T-cell (primary cell): ENCODE results near the gene FKTN. TPM values are rescaled to one million over a fixed set of nuclear protein-coding genes. Genes with fewer than 3 reads are reported as not detected.

Experiments used
- ATAC-seq, 4 experiments: fragments of 200-7000 bp in 3 of 4; fragments of 150-1000 bp in 1 of 4; cut with Tn5 transposase; replicated peaks in 1 of 4; 1 replicate in 3 of 4; 2 replicates in 1 of 4; pipeline ENCODE4 v1.10.0; 2021; ENCODE audit warnings: moderate library complexity in 3 of 4, mild to moderate bottlenecking in 2 of 4, moderate number of reproducible peaks in 1 of 4
- CTCF ChIA-PET, 2 donors: fragments of 300-600 bp; sonication (Branson Sonifier 250); formaldehyde crosslinking; loops; one replicate each; lab custom pipeline; 2022; ENCODE audit warnings: antibody characterized with exemption in 2 of 2; lab: Charles Lee
- POLR2A ChIA-PET, 2 donors: fragments of 300-600 bp; sonication (Branson Sonifier 250); formaldehyde crosslinking; loops; one replicate each; lab custom pipeline; 2022; ENCODE audit warnings: antibody characterized with exemption in 2 of 2; lab: Charles Lee
- DNase-seq, 35 experiments: peaks; one replicate each; pipeline versions ENCODE4 v3.0.0 to v3.0.0-alpha.2; 2013 to 2023
- H3K27ac ChIP-seq: one replicate; pipeline ENCODE4 v1.5.1; 2013; ENCODE audit warnings: low read length
- H3K27me3 ChIP-seq, 2 experiments: replicated peaks in 1 of 2; 1 replicate in 1 of 2; 2 replicates in 1 of 2; pipeline versions ENCODE4 v1.6.1 to v1.7.0; 2013; ENCODE audit warnings: low read length in 1 of 2, mixed read lengths in 1 of 2; ENCODE audit not compliant: control insufficient read depth in 2 of 2, insufficient read depth in 2 of 2; ENCODE audit errors: extremely low read depth in 1 of 2
- H3K36me3 ChIP-seq, 2 donors: 1 replicate in 1 of 2; 2 replicates in 1 of 2; pipeline versions ENCODE4 v1.6.1 to v1.7.0; 2013; ENCODE audit warnings: low read length in 1 of 2; ENCODE audit not compliant: control insufficient read depth in 2 of 2, insufficient read depth in 1 of 2; ENCODE audit errors: extremely low read depth in 1 of 2
- H3K4me1 ChIP-seq, 2 experiments: 1 replicate in 1 of 2; 2 replicates in 1 of 2; pipeline versions ENCODE4 v1.6.1 to v1.7.0; 2013; ENCODE audit warnings: low read length in 2 of 2, mixed read lengths in 1 of 2; ENCODE audit not compliant: insufficient read depth in 2 of 2, control insufficient read depth in 1 of 2; ENCODE audit errors: extremely low read depth in 1 of 2
- H3K4me3 ChIP-seq, 2 donors: 1 replicate in 1 of 2; 2 replicates in 1 of 2; pipeline versions ENCODE4 v1.5.1 to v1.7.0; 2013; ENCODE audit warnings: mild to moderate bottlenecking in 2 of 2, low read length in 1 of 2, moderate library complexity in 1 of 2; ENCODE audit not compliant: control insufficient read depth in 1 of 2; ENCODE audit errors: extremely low read depth in 1 of 2
- H3K9me3 ChIP-seq: 2 replicates; pipeline ENCODE4 v1.7.0; 2013
- H3K27ac Mint-ChIP-seq, 2 donors: one replicate each; pipeline ENCODE4 v1.8.0; 2020 to 2021; ENCODE audit warnings: mild to moderate bottlenecking in 2 of 2, mixed read lengths in 2 of 2
- H3K27me3 Mint-ChIP-seq, 2 donors: one replicate each; pipeline ENCODE4 v1.8.0; 2021 to 2022; ENCODE audit warnings: mixed read lengths in 2 of 2
- H3K36me3 Mint-ChIP-seq: one replicate; pipeline ENCODE4 v1.8.0; 2021; ENCODE audit warnings: mixed read lengths
- H3K4me1 Mint-ChIP-seq, 3 donors: one replicate each; pipeline ENCODE4 v1.8.0; 2020 to 2022; ENCODE audit warnings: mixed read lengths in 3 of 3, mild to moderate bottlenecking in 1 of 3
- H3K4me3 Mint-ChIP-seq, 3 donors: one replicate each; pipeline ENCODE4 v1.8.0; 2020 to 2022; ENCODE audit warnings: mild to moderate bottlenecking in 3 of 3, mixed read lengths in 3 of 3, moderate library complexity in 3 of 3
- H3K9me3 Mint-ChIP-seq, 3 donors: one replicate each; pipeline ENCODE4 v1.8.0; 2020 to 2022; ENCODE audit warnings: mixed read lengths in 3 of 3
- WGBS: methylation state at CpG from one replicate; pipeline ENCODE4 v1.1.5; 2013; ENCODE audit warnings: missing lambda C conversion rate; ENCODE audit not compliant: insufficient coverage; 5-methylcytosine and 5-hydroxymethylcytosine counted together
- total RNA-seq, 35 experiments: library from RNA in 6 of 35; stranded (reverse) in 6 of 35; fragments of 120-200 nt in 1 of 35; gene quantifications; one replicate each; pipeline versions ENCODE4 v1.2.1 to v1.2.4 and lab custom pipeline; 2013 to 2026

Gene FKTN
- total RNA-seq, 5 donors from 2014 or later (not counting 1 experiment from before 2014, with no cell fraction given), result 7.4 to 12.5 (median 10.0) TPM

GRCh38 chr9:105658351-105658750 is 100.4 kb downstream of the FKTN start:
- no peak overlapping the region for H3K4me3 ChIP-seq
- no CpG with 5 or more reads among the region's 2 CpGs for WGBS
- DNase-seq (no peak), ATAC-seq (no peak)
- no peaks in the 10 kb centered on the region for H3K36me3 ChIP-seq
- POLR2A ChIA-PET, result no interaction called here
- H3K36me3 Mint-ChIP-seq, result no peaks in the 10 kb centered on the region
- peaks cover 4 to 10% of the 10 kb centered on the region in 2 experiments for H3K4me1 ChIP-seq
- H3K9me3 ChIP-seq, result no peaks in the 10 kb centered on the region
- H3K4me3 Mint-ChIP-seq, result no peak overlapping the region
- no peak overlapping the region for H3K27ac Mint-ChIP-seq
- H3K27me3 ChIP-seq, result peaks cover 0 to 29% of the 10 kb centered on the region in 2 experiments
- CTCF ChIA-PET, result interaction anchor here in 1 of 2 donors (0.8 kb wide), 1 partner anchor 60 kb away, joined by 6 read pairs; no protein-coding TSS in a partner anchor
- peaks cover 10 to 12% (median 10%) of the 10 kb centered on the region in 3 donors for H3K4me1 Mint-ChIP-seq
- H3K27me3 Mint-ChIP-seq, result peaks cover 31 to 42% of the 10 kb centered on the region in 2 donors
- H3K9me3 Mint-ChIP-seq, result no peaks in the 10 kb centered on the region
- no peak overlapping the region for H3K27ac ChIP-seq

GRCh38 chr9:105661011-105661410 is 103.1 kb downstream of the FKTN start:
- Mint-ChIP-seq H3K4me1 (peaks cover 7 to 10% (median 10%) of the 10 kb centered on the region in 3 donors), H3K27ac (no peak overlapping the region), H3K36me3 (no peaks in the 10 kb centered on the region), H3K9me3 (no peaks in the 10 kb centered on the region), H3K27me3 (peaks cover 26 to 30% of the 10 kb centered on the region in 2 donors), H3K4me3 (no peak overlapping the region)
- Histone ChIP-seq H3K4me3 (no peak overlapping the region), H3K9me3 (no peaks in the 10 kb centered on the region), H3K27ac (no peak overlapping the region), H3K27me3 (peaks cover 0 to 22% of the 10 kb centered on the region in 2 experiments), H3K4me1 (peaks cover 4 to 7% of the 10 kb centered on the region in 2 experiments), H3K36me3 (no peaks in the 10 kb centered on the region)
- DNase-seq (no peak), ATAC-seq (no peak)
- 89% methylated on average over 4 of the region's 4 CpGs for WGBS
- POLR2A ChIA-PET, result no interaction called here
- CTCF ChIA-PET, result no interaction called here

GRCh38 chr9:105662184-105663104 is 104.5 kb downstream of the FKTN start, which contains the start of gene TAL2:
TSS of gene TAL2 (plus strand) at chr9:105662457. CDS start at chr9:105662497, 40 bp downstream.
- POLR2A ChIA-PET, result interaction anchor here in 1 of 2 donors (0.6 kb wide), 1 partner anchor 16 kb away, joined by 3 read pairs; no protein-coding TSS in a partner anchor
- Histone ChIP-seq H3K4me1 (no peaks in the 10 kb centered on the region), H3K36me3 (no peaks in the 10 kb centered on the region), H3K9me3 (no peaks in the 10 kb centered on the region), H3K27ac (no peak within 1 kb of the TSS), H3K27me3 (peaks cover 0 to 10% of the 10 kb centered on the region in 2 experiments), H3K4me3 (no peak within 1 kb of the TSS)
- H3K4me1 Mint-ChIP-seq, result no peaks in the 10 kb centered on the region
- no peaks in the 10 kb centered on the region for H3K9me3 Mint-ChIP-seq
- no peak within 1 kb of the TSS for H3K4me3 Mint-ChIP-seq
- no peak for DNase-seq
- no peaks in the 10 kb centered on the region for H3K36me3 Mint-ChIP-seq
- WGBS, result 78% methylated on average over 10 of the region's 12 CpGs
- ATAC-seq, result no peak
- peaks cover 14 to 19% of the 10 kb centered on the region in 2 donors for H3K27me3 Mint-ChIP-seq
- H3K27ac Mint-ChIP-seq, result no peak within 1 kb of the TSS
- CTCF ChIA-PET, result interaction anchor here in 1 of 2 donors (0.7 kb wide), 1 partner anchor 78 kb away, joined by 3 read pairs; no protein-coding TSS in a partner anchor

GRCh38 chr9:105663914-105664313 is 106.0 kb downstream of the FKTN start:
- CTCF ChIA-PET, result interaction anchor here in 1 of 2 donors (1.2 kb wide), 1 partner anchor 54 kb away, joined by 4 read pairs; no protein-coding TSS in a partner anchor

GRCh38 chr9:105667867-105668266 is 109.9 kb downstream of the FKTN start:
- H3K27me3 Mint-ChIP-seq, result peaks cover 3 to 5% of the 10 kb centered on the region in 2 donors
- CTCF ChIA-PET, result no interaction called here
- 73% methylated on average over 2 of the region's 4 CpGs for WGBS

More at GRCh38 chr9:105663914-105664313, 106.0 kb downstream of the FKTN start:
- Mint-ChIP-seq H3K27me3 (peaks cover 4 to 11% of the 10 kb centered on the region in 2 donors), H3K4me1 (no peaks in the 10 kb centered on the region), H3K36me3 (no peaks in the 10 kb centered on the region), H3K4me3 (no peak overlapping the region), H3K9me3 (no peaks in the 10 kb centered on the region), H3K27ac (no peak overlapping the region)
- Histone ChIP-seq H3K4me1 (no peaks in the 10 kb centered on the region), H3K4me3 (no peak overlapping the region), H3K27me3 (peaks cover 0 to 7% of the 10 kb centered on the region in 2 experiments), H3K27ac (no peak overlapping the region), H3K9me3 (no peaks in the 10 kb centered on the region), H3K36me3 (no peaks in the 10 kb centered on the region)
- DNase-seq (no peak), ATAC-seq (no peak)
- WGBS, result 100% methylated on average over 1 of the region's 5 CpGs
- POLR2A ChIA-PET, result interaction anchor here in 1 of 2 donors (0.5 kb wide), 1 partner anchor 18 kb away, joined by 10 read pairs; no protein-coding TSS in a partner anchor

GRCh38 chr9:105670315-105670714 is 112.4 kb downstream of the FKTN start:
- ATAC-seq, result no peak
- Mint-ChIP-seq H3K27ac (no peak overlapping the region), H3K4me1 (peaks cover 0 to 4% (median 0%) of the 10 kb centered on the region in 3 donors), H3K4me3 (no peak overlapping the region), H3K36me3 (no peaks in the 10 kb centered on the region), H3K9me3 (no peaks in the 10 kb centered on the region), H3K27me3 (peaks cover 3 to 5% of the 10 kb centered on the region in 2 donors)
- DNase-seq, result no peak
- Histone ChIP-seq H3K27ac (no peak overlapping the region), H3K9me3 (no peaks in the 10 kb centered on the region), H3K27me3 (peaks cover 0 to 4% of the 10 kb centered on the region in 2 experiments), H3K4me3 (no peak overlapping the region), H3K36me3 (no peaks in the 10 kb centered on the region), H3K4me1 (no peaks in the 10 kb centered on the region)
- POLR2A ChIA-PET, result no interaction called here
- CTCF ChIA-PET, result interaction anchor here in 1 of 2 donors (0.5 kb wide), 1 partner anchor 317 kb away, joined by 6 read pairs; no protein-coding TSS in a partner anchor
- no CpG with 5 or more reads among the region's 3 CpGs for WGBS

More at GRCh38 chr9:105667867-105668266, 109.9 kb downstream of the FKTN start:
- H3K36me3 Mint-ChIP-seq, result no peaks in the 10 kb centered on the region
- Histone ChIP-seq H3K4me1 (no peaks in the 10 kb centered on the region), H3K9me3 (no peaks in the 10 kb centered on the region), H3K36me3 (no peaks in the 10 kb centered on the region), H3K27ac (no peak overlapping the region), H3K27me3 (no peaks in the 10 kb centered on the region), H3K4me3 (no peak overlapping the region)
- POLR2A ChIA-PET, result no interaction called here
- no peaks in the 10 kb centered on the region for H3K9me3 Mint-ChIP-seq
- no peak for ATAC-seq
- no peak overlapping the region for H3K4me3 Mint-ChIP-seq
- H3K4me1 Mint-ChIP-seq, result peaks cover 0 to 4% (median 0%) of the 10 kb centered on the region in 3 donors
- DNase-seq, result no peak
- H3K27ac Mint-ChIP-seq, result no peak overlapping the region
